ENCODE measurements around the gene IQCK.

The IQCK gene

GRCh38 chr16:19859166-19859565 lies 141.1 kb downstream of the IQCK start:
- no peak for TF ChIP-seq CTCF (IDR thresholded peaks at IDR 0.05; ENCODE audit: control insufficient read depth, insufficient read depth, low read depth, low read length, missing control alignments)
- no peak for DNase-seq (ENCODE audit: low read depth)
- no peak overlapping the region for H3K4me3 ChIP-seq (ENCODE audit: control insufficient read depth, low read depth, low read length)

- DNase-seq (ENCODE audit: low read depth) = no peak
- no peak overlapping the region for H3K4me3 ChIP-seq (ENCODE audit: control insufficient read depth, low read depth, low read length)
- TF ChIP-seq CTCF (IDR thresholded peaks at IDR 0.05; ENCODE audit: control insufficient read depth, insufficient read depth, low read depth, low read length, missing control alignments) = no peak
Observed at GRCh38 chr16:19859603-19860002, 141.5 kb downstream of the IQCK start.

GRCh38 chr16:19860166-19861041 lies 142.3 kb downstream of the IQCK start:
- no peak for TF ChIP-seq CTCF (IDR thresholded peaks at IDR 0.05; ENCODE audit: control insufficient read depth, insufficient read depth, low read depth, low read length, missing control alignments)
- H3K4me3 ChIP-seq (ENCODE audit: control insufficient read depth, low read depth, low read length) = no peak overlapping the region
- DNase-seq (ENCODE audit: low read depth) = peak; percentile 23

GRCh38 chr16:19861133-19861532 lies 143.1 kb downstream of the IQCK start:
- no peak for TF ChIP-seq CTCF (IDR thresholded peaks at IDR 0.05; ENCODE audit: control insufficient read depth, insufficient read depth, low read depth, low read length, missing control alignments)

GRCh38 chr16:19861811-19862327 lies 143.8 kb downstream of the IQCK start:
- H3K4me3 ChIP-seq (ENCODE audit: control insufficient read depth, low read depth, low read length) = no peak overlapping the region
- TF ChIP-seq CTCF (IDR thresholded peaks at IDR 0.05; ENCODE audit: control insufficient read depth, insufficient read depth, low read depth, low read length, missing control alignments) = no peak
- no peak for DNase-seq (ENCODE audit: low read depth)

More at GRCh38 chr16:19861133-19861532, 143.1 kb downstream of the IQCK start:
- H3K4me3 ChIP-seq (ENCODE audit: control insufficient read depth, low read depth, low read length) = no peak overlapping the region
- DNase-seq (ENCODE audit: low read depth) = no peak

- H3K4me3 ChIP-seq (ENCODE audit: control insufficient read depth, low read depth, low read length) = no peak overlapping the region
- no peak for DNase-seq (ENCODE audit: low read depth)
- TF ChIP-seq CTCF (IDR thresholded peaks at IDR 0.05; ENCODE audit: control insufficient read depth, insufficient read depth, low read depth, low read length, missing control alignments) = no peak
Observed at GRCh38 chr16:19863990-19864389, 145.9 kb downstream of the IQCK start.

All from AG09309 (cell line).